Embryonic facial prominence (tissue), 1 donor: ENCODE results near the gene ACTRT2.
A peak's percentile ranks its signal among the peaks of the same experiment; 100 is the strongest.

Source experiments
- DNase-seq: peaks from one replicate; pipeline ENCODE4 v3.0.0-alpha.2; 2016; ENCODE audit errors: extremely low spot score

The ACTRT2 gene

DNA sequence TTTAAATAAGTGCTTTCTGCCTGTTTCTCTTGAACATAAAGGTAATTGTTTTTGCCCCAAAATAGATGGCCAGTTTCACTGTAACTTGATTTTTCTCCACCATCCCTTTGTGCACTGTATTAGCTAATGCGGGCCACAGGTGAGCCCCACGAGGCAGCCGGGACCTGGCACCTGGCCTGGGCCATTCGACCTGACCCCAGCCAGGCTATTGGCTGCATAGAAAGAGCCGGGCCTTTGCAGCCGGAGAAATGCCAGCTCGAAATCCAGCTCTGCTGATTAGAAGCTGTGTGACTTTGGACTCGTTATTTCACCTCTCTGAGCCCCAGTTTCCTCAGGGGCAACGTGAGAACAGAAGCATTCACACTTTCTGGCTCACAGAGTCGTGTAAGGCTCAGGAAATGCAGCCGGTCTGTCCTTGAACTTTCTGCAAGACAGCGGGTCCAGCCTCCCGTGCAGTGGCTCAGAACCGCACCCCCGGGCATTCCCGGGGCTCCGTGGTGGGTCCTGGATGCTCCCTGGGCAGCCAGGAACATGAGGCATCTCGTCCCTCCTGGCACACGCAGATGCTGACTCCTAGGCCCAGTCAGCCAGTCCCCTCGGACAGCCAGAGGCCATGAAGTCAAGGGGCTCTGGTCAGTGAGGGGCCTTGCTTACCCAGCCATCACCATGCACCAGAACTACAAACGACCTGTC is 37.4 kb upstream of the ACTRT2 start:
- DNase-seq = no peak

DNA sequence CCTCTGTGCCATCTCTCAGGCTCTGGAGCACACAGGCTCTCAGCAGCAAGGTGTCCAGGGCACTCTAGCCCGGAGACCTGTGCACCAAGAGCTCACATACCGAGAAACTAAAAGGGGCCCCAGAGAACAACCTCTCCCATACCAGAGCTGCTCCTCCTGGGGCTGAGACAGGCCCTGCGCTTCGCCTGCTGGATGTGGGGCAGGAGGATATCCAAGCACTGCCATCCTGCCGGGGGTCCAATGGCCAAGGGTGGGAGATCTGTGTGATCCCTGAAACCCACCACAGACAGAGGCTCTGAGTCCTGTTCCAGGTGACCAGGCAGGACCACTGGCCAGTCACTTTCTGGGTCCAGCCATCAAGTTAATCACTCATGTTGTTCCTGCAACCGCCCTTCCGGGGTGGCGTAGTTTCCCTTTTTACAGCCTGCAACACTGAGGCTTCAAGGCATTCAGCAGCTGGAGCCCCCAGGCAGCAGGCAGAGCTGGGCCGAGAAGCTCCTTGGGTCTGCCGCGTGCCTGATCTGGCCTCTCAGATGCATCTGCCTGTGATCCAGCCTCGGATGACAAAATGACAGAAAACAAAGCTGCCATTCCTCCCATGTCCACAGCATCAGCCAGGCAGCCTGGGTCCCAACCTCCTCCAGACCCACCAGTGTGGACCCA is 36.7 kb upstream of the ACTRT2 start:
- no peak for DNase-seq

DNA sequence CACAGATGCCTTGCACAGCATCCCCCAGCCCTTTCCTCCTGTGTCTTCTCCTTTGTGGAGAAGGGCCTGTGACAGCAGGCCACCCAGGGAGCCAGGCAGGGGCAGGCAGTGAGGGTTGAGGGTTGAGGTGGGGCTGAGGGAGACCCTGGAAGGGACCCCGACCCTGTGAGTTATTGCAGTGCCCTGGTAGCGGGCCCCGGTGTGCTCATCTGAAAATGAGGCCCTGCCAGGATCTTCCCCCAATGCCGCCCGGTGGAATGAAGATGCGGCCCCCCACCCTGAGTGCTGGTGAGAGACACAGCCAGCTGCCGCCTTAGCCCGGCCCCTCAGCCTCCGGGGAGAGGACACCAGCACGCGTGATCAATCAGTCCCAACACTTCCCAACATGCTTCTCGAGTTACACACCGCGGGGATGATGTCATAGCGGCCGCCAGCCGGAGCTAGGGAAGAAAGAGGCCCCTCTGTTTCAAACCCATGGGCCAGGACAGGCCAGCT is 36.2 kb upstream of the ACTRT2 start:
- DNase-seq = peak; percentile 82

DNA sequence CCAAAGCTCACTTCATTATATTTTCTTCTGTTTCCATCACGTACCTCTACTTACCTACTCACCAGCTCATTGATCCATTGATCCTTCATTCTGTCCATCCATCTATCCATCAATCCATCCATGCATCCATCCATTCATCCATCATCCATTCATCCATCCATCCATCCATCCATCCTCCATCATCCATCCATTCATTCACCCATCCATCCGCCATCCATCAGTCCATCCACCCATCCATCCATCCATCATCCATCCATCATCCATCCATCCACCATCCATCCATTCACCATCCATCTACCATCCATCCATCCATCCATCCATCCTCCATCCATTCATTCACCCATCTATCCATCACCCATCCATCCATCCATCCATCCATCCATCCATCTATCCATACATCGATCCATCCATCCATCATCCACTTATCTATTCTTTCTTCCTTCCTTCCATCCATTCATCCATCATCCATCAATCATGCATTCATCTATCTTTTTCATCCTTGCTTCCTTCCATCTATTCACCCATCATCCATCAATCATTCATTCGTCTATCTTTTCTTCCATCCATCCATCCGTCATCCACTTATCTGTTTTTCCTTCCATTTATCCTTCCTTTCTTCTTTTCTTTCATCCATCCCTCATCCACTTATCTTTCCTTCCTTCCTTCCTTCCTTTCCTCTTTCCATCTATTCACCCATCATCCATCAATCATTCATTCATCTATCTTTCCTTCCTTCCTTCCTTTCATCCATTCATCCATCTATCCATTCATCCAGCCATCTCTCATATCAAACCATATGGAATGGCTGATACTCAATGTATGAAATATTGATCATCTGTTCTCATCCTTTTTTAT is 35.3 kb upstream of the ACTRT2 start:
- no peak for DNase-seq

DNA sequence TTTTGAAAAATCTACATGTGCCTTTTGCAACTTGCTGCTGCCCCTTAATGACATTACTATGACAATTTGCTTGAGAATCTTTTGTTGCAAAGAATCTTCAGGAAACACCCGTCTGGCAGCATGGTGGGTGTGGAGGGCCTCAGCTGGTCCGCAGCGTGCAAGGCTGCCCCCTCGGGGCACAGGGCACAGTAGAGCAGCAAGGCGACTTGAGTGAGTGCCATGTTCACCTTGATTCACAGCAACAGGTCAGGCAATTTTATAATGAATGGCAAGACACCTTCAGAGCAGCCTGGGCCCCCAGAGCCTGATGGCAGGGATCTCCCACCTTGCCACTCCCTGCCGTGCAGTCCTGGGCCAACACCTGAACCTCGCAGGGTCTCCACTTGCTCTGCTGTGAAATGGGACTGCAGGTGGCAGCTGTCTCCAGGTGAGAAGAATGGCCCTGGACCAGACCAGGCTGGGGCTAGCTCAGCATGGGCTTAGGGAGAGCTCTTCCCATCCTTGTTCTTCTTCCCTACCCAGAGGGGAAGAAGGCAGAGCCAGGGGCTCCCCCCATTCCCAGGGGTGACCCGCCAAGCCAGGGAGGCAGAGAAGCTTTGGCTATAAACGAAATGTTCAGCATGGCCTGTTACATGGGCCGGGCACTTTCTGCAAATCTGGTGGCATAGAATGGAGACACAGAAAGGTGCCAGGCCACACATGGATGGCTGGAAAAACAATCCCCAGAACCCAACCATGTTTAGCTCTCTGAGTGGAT is 34.5 kb upstream of the ACTRT2 start:
- DNase-seq = no peak

DNA sequence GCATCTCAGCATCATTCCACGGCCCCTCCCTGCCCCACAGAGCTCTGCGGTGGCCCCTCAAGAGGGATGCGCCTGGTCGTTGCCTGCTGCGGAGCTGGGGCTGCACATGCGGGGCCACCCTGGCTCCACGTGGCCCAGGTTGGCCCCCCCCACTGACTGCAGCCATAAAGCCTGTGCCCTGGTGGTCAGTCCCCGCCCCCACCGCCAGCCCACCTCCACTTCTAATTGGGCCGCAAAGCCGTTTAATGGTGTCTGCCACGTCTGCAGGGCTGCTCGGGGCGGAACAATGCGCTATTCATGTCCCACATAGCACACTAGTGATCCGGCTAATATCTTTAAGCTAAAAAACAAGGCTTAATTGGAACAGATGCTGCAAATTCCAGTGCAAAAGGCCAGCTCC is 33.5 kb upstream of the ACTRT2 start:
- DNase-seq = no peak

DNA sequence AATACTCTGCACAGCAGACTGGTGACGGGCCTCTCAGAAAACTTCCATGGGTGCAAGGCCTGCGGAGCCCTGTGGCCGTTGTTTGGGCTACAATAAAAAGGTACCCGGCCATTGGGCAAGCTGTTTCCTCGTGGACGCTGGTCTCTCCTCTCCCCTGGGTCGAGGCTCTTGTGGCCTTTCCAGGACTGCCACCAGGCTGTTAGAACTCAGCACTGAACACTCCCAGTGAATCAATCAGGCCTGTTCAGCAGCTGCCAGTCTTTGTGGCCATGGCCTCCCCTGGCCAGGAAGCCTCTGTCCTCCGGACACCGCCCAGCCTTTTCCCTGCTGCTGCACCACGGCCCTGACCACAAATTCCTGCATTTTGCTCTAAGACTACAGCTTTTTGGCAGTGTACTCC is 33.0 kb upstream of the ACTRT2 start:
- no peak for DNase-seq

DNA sequence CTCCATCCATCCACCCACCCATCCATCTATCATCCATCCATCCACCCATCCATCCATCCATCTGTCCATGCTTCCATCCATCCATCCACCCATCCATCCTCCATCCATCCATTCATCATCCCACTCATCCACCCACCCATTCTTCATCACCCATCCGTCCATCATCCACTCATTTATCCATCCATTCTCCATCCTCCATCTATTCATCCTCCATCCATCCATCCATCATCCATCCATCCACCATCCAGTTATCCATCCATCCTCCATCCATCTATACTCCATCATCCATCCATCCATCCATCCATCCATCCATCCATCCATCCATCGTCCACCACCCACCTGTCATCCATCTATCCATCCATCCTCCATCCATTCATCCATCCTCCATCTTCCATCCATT is 32.1 kb upstream of the ACTRT2 start:
- DNase-seq = no peak

DNA sequence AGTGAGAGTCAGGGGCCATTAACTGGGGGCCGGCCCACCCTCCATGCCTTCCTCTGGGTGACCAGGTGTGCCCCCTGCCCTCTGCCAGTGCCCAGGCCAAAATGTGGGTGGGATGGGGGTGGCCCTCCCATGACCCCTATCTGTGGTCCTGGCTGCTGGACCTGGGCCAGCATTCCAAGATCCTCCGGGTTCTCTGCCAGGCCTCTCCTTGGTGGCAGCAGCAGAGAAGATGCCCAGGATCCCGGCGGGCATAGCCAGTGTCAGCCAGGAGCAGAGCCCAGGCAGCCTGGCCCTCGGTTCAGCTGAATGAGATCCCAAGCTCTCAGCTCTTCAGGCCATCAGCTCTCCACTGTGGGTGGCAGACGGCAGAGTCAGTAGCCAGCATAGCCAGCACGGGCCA is 31.3 kb upstream of the ACTRT2 start:
- DNase-seq = no peak

DNA sequence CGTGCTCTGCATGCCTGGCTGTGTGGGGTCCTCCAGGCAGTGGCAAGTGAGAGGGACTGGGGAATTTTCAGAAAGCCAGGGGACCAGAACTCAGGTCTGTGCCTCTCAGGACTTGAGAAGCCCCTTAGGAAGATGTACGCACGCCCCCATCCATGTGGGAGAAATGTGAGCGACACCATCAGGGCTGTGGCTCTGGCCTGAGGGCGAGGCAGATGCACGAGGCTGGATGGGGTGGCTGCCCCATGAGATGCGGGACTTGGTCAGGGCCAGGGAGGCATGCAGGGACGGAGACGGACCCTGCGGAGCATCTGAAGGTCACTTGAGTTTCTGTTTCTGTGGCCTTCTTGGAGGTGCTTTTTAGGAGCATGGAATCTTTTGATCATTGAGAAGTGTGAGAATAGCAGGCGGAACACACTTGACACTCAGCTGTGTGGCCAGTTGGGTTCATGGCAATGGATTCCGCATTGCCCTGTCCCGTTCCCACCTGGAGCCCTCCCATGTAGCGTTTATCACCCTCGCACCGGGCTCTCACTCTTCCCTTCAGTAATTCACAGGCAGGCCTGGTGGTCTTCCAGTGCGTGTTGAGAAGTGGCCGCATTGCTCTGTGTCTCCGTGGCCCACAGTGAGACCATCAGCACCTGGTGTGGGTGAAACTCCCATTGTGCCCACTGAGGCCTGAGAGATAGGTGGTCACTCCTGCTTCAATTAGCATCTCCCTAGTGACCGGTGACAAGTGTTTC is 30.7 kb upstream of the ACTRT2 start:
- DNase-seq = no peak

DNA sequence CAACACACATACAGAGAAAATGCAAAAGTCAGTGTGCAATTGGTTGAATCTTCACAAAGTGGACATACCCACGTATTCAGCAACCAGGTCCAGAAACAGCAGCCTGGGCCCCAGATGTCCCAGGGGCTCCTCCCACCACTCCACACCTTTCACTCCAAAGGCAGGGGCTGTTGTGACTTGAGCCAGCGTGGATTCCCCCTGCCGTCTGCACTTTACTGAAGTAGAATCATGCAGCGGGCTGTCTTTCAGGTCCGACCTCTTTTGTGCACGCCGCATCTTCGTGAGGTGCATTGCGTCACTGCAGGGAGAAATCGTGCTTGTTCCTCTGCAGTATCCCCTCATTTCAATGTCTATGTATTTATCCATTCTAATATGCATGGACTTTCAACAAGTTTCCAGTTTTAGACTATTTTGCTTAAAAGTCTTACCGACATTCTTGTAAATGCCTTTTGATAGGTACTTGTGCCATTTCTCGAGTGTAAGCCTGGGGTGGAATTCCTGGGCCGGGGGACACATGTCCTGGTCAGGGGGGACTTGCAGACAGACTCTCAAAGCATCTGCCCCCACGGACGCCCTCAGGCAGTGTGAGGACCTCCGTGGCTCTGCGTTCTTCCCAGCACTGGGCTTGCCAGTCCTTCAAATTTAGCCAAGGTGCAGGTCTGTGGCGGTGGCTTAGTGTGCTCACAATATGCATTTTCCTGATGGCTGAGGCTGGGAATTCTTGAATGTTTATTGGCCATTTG is 29.3 kb upstream of the ACTRT2 start:
- DNase-seq = no peak

DNA sequence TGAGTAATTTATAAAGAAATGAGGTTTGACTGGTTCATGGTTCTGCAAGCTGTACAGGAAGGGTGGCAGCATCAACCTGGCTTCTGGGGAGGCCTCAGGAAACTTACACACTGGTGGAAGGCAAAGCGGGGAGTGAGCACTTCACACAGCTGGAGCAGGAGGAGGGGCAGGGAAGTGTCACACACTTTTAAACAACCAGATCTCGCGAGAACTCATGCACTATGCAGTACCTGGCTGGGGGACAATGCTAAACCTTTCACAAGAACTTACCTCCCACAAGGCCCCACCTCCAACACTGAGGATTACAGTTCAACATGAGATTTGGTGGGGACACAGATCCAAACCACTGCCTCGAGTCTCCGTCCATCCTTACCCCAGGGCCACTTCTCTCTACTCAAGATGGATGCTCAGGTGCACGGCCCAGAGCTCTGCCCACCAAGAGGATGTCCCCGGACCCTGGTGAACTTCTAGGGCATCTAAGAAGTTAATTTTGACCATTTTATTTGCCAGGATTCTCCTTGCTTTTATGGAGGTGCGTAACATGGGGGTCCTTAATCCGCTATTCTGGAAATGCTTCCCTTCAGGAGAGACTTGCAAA is 22.7 kb upstream of the ACTRT2 start:
- no peak for DNase-seq

DNA sequence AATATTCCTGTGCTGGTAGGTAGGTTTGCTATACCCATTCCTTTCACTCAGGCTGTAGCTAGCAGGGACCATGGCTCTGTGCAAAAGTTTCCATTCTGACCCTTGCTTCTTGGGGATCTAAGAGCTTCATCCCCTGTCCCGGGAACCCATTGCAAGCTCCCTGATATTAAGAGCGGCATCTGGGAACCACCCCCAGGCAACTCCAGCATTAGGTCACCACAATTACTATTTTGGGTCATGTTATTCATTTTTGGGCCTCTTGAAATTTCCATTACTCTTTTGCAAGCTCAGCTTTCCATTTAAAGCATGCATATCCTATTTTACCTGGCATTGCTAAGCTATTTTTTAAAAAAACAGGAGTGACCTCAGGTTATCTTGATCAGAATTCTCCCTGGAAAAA is 22.1 kb upstream of the ACTRT2 start:
- DNase-seq = no peak

DNA sequence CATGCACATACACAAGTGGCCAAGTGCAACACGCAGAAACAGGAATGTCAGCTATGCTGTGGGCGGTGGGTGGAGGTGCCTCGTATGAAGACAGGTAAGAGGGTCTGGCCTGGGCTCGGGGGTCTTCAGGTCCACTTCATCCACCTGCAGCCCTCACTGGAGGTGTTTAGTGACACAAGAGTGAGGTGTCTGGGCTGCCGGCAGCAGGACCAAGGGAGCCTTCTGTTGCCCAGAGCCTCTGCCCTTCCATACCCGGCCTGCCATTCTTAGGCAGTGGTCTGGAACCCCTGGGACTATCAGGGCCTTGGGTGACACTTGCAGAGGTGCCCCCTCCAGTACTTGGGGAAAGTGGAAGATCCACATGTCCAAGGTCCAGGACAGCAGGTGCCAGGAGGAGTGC is 21.7 kb upstream of the ACTRT2 start:
- DNase-seq = no peak

DNA sequence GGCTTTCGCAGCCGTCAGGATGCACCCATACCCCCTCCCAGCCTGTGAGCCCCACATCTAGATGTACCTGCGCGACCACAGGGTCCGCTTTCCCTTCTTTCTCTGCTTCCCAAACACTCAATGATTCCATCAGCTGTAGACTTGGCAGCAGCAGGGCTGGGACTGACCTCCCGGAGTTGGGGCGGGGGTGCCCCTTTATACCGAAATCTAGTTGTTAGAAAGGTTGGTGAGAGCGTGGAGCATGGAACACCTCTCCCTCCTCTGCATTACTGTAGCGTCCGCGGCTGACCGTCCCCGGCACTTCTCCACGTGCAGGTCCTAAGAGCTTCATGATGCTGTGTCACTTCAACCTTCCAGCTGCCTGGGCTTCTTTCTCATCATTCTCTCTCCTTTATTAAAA is 21.1 kb upstream of the ACTRT2 start:
- DNase-seq = no peak

DNA sequence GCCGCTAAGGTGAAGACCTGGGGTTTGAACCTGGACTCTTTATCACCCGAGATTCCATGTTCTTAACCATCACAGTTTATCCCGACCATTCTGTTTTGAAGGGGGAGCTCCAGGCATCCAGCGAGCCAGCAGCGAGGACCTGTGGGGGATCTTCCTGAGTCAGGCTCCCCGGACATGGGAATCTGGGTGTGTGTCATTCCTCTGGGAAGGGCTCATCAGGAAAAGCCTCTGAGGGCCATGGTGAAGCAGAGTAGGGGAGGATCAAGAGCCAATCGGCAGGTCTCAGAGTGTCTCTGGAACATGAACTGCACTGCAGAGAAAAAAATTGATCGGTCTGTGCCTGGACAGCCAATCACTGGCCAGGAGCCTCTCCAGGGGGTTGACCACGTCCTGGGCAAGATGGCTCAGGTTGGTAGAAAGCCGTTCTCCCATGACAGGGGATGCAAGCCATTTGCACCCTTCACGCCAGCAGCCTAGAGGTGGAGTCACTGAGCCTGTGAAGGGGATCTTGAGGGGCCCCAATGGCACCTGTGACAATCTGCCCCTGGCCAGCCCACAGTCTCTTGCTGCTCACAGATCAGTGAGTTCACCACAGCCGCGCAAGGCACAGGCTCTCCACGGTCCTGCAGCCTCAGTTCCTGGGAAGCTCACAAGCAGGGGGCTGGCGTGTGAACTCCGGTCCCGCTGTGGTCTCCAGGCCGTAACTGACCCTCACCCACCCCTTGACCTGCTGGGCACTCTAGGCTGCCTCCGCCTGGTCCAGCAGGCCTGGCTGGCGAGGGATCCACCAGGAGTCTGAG is 20.4 kb upstream of the ACTRT2 start:
- DNase-seq = no peak

DNA sequence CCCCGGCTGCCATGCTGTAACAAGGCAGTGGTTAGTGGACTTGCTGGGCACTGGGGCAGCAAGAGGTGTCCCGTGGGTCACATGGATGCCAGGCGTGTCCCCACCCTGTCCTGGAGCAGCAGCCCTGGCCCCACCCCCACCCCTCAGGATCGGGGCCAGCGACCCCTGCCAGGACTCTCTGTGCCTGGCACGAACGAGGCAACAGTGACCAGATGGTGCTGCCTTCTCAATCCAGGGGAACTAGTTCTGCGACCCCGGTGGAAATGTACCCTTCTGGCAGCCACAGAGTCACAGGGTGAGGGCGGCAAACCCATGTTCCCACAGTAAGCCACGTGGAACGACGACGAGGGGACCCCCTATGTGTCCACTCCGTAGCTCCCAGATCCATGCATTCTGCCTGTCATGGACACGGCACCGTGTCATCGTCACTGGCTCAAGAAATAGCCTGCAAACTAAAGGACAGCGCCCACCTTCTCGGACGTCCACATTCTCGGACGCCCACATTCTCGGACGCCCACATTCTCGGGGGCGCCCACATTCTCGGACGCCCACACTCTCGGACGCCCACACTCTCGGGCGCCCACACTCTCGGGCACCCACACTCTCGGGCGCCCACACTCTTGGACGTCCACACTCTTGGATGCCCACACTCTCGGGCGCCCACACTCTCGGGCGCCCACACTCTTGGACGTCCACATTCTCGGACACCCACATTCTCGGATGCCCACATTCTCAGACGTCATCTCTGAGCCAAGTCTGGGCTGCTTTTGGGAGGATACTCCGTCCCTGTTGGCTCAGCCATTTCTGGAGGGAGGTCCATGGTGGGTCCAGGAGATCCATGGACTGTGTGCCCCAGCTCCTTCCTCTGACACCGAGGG is 19.6 kb upstream of the ACTRT2 start:
- no peak for DNase-seq

DNA sequence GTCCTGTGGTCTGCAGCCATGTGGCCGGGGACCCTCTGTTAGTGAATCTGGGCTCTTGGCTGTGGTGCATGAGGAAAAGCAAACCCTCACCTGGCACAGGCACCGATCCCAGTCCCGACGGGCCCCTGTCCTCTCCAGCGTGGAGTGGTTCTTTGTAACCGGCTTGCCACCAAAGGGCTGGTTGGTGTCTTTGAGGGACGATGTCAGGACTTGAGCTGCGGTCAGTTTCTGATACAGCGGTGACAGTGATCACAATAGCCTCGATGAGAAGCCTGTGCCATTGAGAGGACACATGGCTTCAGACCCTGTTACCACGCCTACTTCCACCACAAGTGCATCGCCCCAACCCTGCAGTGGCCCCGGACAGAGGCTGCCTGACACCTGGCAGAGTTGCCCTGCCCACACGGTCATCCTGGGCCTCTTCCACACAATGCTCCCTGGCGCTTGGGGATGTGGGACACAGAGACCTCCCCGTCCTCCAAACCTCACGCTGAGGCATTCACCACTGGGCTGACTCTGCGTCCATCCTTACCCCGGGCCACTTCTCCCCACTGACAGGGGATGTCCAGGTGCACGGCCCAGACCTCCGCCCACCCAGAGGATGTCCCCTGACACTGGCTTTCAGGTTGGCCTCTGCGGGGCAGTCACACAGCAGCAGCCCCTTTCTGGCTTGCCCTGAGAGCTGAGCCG is 18.8 kb upstream of the ACTRT2 start:
- DNase-seq = no peak
